Gastrocnemius medialis (tissue), 4 donors: ENCODE measurements around the gene TAX1BP1. TPM values are rescaled to one million over a fixed set of nuclear protein-coding genes. Genes with fewer than 3 reads are reported as not detected.

Experiments used
- ATAC-seq, 2 donors: fragments of 150-250 bp; one replicate each; pipeline ENCODE4 v1.9.1; 2016
- DNase-seq, 2 donors: peaks; one replicate each; pipeline ENCODE4 v3.0.0-alpha.2; 2019
- H3K27ac ChIP-seq, 4 donors: fragments of 200-600 bp; sonication (generic); 1 replicate in 1 of 4; 2 replicates in 3 of 4; pipeline ENCODE4 v1.5.1; 2016 to 2018; ENCODE audit warnings: mild to moderate bottlenecking in 2 of 4, moderate library complexity in 1 of 4
- H3K27me3 ChIP-seq, 3 donors: fragments of 200-600 bp; sonication (generic) in 2 of 3; 1 replicate in 1 of 3; 2 replicates in 2 of 3; pipeline versions ENCODE4 v1.5.1 to v1.6.0; 2016 to 2019; ENCODE audit warnings: mild to moderate bottlenecking in 1 of 3, moderate library complexity in 1 of 3
- H3K36me3 ChIP-seq, 2 donors: fragments of 200-600 bp; sonication (generic) in 1 of 2; one replicate each; pipeline ENCODE4 v1.5.1; 2017 to 2018
- H3K4me1 ChIP-seq, 2 donors: fragments of 200-600 bp; sonication (generic) in 1 of 2; one replicate each; pipeline ENCODE4 v1.5.1; 2016 to 2017; ENCODE audit warnings: mild to moderate bottlenecking in 2 of 2
- H3K4me3 ChIP-seq, 4 donors: fragments of 200-600 bp; sonication (generic) in 3 of 4; 1 replicate in 1 of 4; 2 replicates in 3 of 4; pipeline ENCODE4 v1.5.1; 2016 to 2019; ENCODE audit warnings: mild to moderate bottlenecking in 2 of 4
- H3K9me3 ChIP-seq, 3 donors: fragments of 200-600 bp; sonication (generic) in 2 of 3; 1 replicate in 1 of 3; 2 replicates in 2 of 3; pipeline ENCODE4 v1.5.1; 2016 to 2019
- POLR2A ChIP-seq, 2 donors: fragments of 450-650 bp; IDR thresholded peaks; one replicate each; pipeline ENCODE4 v1.6.1; 2017; ENCODE audit warnings: antibody characterized with exemption in 2 of 2, mild to moderate bottlenecking in 2 of 2, moderate library complexity in 2 of 2
- in situ Hi-C, 4 donors: fragments of 200-750 bp; cut with MboI; loops; one replicate each; pipeline versions ENCODE4 v1.15.0 to v1.8.0; 2017; ENCODE audit warnings: low sequenced_read_pairs in 4 of 4
- intact Hi-C: fragments of 100-400 bp; cut with DNase I; formaldehyde crosslinking; loops from one replicate; pipeline ENCODE4 v1.15.1; 2023; ENCODE audit warnings: low total_unique reads
- total RNA-seq, 4 donors: library from RNA; depleted of rRNA; stranded (reverse); fragments of >200 nt; gene quantifications; one replicate each; pipeline versions ENCODE4 v1.1.0 to v1.2.3, GENCODE V29; 2016
- TF ChIP-seq, protein P1 (sequence below), 5 experiments: fragments of 450-650 bp in 3 of 5; fragments of 200-600 bp in 2 of 5; sonication (generic) in 2 of 5; IDR thresholded peaks in 4 of 5; conservative IDR thresholded peaks in 1 of 5; 1 replicate in 4 of 5; 2 replicates in 1 of 5; pipeline ENCODE4 v1.5.1; 2016 to 2019; ENCODE audit warnings: antibody characterized with exemption in 5 of 5, mild to moderate bottlenecking in 3 of 5, moderate library complexity in 3 of 5

Gene TAX1BP1
- total RNA-seq, 4 donors from 2014 or later: 110 to 136 (median 113) TPM

DNA sequence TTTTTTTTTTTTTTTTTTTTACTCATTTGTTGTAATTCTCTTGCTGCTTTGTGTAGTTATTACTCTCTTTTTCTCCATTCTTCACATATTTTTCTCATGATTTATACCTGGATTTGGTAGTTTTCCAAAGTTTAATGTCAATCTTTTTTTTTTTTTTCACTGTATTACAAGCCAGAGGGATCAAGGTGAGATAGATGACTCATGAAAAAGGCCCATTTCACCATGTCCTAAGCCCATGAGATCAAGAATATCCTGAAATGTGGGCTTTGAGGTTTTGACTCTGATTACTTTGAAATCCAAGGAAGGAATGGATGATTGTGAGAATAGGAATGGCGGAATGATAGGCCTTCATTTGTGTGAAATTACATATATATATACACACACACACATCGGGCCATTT, 31.1 kb downstream of the TAX1BP1 start:
- H3K9me3 ChIP-seq: no peaks in the 10 kb centered on the region
- no peak overlapping the region for H3K27ac ChIP-seq
- DNase-seq (no peak), ATAC-seq (no peak)
- peaks cover 14 to 23% of the 10 kb centered on the region in 2 donors for H3K4me1 ChIP-seq
- in situ Hi-C loops: no loop called here
- intact Hi-C loops: no loop called here
- no peak overlapping the region for H3K4me3 ChIP-seq
- H3K27me3 ChIP-seq: no peaks in the 10 kb centered on the region
- TF ChIP-seq, protein P1, sequence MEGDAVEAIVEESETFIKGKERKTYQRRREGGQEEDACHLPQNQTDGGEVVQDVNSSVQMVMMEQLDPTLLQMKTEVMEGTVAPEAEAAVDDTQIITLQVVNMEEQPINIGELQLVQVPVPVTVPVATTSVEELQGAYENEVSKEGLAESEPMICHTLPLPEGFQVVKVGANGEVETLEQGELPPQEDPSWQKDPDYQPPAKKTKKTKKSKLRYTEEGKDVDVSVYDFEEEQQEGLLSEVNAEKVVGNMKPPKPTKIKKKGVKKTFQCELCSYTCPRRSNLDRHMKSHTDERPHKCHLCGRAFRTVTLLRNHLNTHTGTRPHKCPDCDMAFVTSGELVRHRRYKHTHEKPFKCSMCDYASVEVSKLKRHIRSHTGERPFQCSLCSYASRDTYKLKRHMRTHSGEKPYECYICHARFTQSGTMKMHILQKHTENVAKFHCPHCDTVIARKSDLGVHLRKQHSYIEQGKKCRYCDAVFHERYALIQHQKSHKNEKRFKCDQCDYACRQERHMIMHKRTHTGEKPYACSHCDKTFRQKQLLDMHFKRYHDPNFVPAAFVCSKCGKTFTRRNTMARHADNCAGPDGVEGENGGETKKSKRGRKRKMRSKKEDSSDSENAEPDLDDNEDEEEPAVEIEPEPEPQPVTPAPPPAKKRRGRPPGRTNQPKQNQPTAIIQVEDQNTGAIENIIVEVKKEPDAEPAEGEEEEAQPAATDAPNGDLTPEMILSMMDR (IDR thresholded peaks at IDR 0.05 in 4 of 5, conservative IDR thresholded peaks at IDR 0.05 in 1 of 5): no peak
- TF ChIP-seq POLR2A (IDR thresholded peaks at IDR 0.05): no peak
- peaks cover 0 to 4% of the 10 kb centered on the region in 2 donors for H3K36me3 ChIP-seq

DNA sequence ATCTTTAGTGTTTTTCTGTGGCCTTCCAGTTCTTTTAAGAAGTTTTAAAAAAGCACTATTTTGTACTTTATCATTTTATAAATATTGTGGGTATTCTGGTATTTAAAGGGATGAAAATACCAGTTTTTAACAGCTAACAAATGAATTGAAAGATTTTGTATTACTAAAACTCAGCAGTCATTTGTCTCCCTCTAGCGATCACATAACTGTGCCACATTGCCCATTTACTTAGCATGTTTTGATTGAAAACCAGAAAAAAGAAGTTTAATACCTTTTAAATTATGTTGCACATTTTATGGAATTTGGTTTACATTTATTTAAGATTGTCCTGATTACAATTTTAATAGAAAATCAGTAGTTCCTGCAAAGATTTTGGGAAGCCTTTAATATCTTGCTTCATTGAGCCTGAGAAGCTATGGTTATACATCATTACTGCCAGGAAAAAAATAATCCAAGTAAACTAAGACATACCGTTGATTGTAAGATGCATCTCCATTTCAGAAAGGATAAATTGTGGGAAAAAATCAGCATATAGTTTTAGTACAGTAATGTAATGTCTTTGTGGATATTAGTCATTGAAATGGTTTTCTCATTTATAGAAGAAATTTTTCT, 34.9 kb downstream of the TAX1BP1 start:
- in situ Hi-C loops (loop anchor here in 3 of 4 donors (25.0 kb wide), 2 partner anchors 237 to 563 kb away; partner anchors contain the start of gene HOXA13 (in 2 of the 3)), intact Hi-C loops (loop anchor here (5.0 kb wide), 1 partner anchor 578 kb away; no protein-coding TSS in a partner anchor)
- ATAC-seq (no peak), DNase-seq (no peak)
- TF ChIP-seq, protein P1 (IDR thresholded peaks at IDR 0.05 in 4 of 5, conservative IDR thresholded peaks at IDR 0.05 in 1 of 5): peak in 4 of 5 experiments; percentile 26 to 62 (median 44)
- no peak for TF ChIP-seq POLR2A (IDR thresholded peaks at IDR 0.05)
- Histone ChIP-seq H3K4me1 (peaks cover 10 to 29% of the 10 kb centered on the region in 2 donors), H3K27ac (no peak overlapping the region), H3K9me3 (no peaks in the 10 kb centered on the region), H3K4me3 (no peak overlapping the region), H3K27me3 (no peaks in the 10 kb centered on the region), H3K36me3 (peaks cover 0 to 1% of the 10 kb centered on the region in 2 donors)

DNA sequence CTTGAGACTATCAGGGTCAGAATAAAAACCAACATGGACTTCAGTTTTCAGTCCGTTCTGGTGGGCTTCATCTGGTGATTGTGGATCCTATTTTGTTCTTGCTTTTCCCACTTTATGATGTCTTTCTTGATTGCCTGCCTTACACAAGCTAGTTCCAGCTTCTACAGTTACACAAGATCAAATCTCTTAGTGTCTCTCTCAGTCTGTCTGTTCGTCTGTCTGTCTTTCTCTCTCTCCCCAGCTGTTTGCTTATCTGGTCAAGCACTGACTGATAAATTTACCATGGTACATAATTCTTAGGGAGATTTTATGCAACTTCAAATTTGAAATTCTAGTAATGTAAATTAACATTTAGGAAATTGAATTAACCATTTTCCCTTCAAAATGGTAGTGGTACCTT, 35.8 kb downstream of the TAX1BP1 start:
- TF ChIP-seq, protein P1 (IDR thresholded peaks at IDR 0.05 in 4 of 5, conservative IDR thresholded peaks at IDR 0.05 in 1 of 5): no peak
- no peak for TF ChIP-seq POLR2A (IDR thresholded peaks at IDR 0.05)
- ATAC-seq (peak in 1 of 2 donors; percentile 64), DNase-seq (no peak)
- Histone ChIP-seq H3K27me3 (no peaks in the 10 kb centered on the region), H3K9me3 (no peaks in the 10 kb centered on the region), H3K27ac (no peak overlapping the region), H3K4me1 (peaks cover 10 to 29% of the 10 kb centered on the region in 2 donors), H3K4me3 (no peak overlapping the region), H3K36me3 (no peaks in the 10 kb centered on the region)
- in situ Hi-C loops: loop anchor here in 3 of 4 donors (25.0 kb wide), 2 partner anchors 237 to 563 kb away; partner anchors contain the start of gene HOXA13 (in 2 of the 3)
- intact Hi-C loops: loop anchor here (5.0 kb wide), 1 partner anchor 578 kb away; no protein-coding TSS in a partner anchor

DNA sequence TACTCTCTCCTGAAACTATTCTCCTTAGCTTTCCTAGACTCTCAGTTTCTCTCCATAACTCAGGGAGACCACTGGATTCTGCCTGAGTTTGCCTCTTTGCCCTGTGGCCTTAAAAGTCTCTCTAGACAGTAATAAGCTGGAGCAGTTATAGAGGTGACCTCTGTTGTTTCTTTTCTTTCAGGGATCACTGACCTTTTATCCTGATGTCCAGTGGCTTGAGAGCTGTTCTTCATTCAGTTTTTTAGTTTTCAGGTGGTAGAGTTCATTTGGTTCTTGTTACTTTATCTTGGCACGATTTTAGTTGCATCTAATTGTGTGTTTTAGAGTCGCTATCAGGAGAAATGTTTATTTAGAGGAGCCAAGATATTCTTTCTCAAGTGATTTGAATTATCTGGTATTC, 37.7 kb downstream of the TAX1BP1 start:
- no peaks in the 10 kb centered on the region for H3K9me3 ChIP-seq
- no peaks in the 10 kb centered on the region for H3K27me3 ChIP-seq
- no peaks in the 10 kb centered on the region for H3K36me3 ChIP-seq
- ATAC-seq (no peak), DNase-seq (no peak)
- H3K4me1 ChIP-seq: peaks cover 10 to 29% of the 10 kb centered on the region in 2 donors
- H3K27ac ChIP-seq: no peak overlapping the region
- in situ Hi-C loops: loop anchor here in 3 of 4 donors (25.0 kb wide), 2 partner anchors 235 to 565 kb away; partner anchors contain the start of gene HOXA13 (in 2 of the 3)
- H3K4me3 ChIP-seq: no peak overlapping the region
- no peak for TF ChIP-seq POLR2A (IDR thresholded peaks at IDR 0.05)
- TF ChIP-seq, protein P1 (IDR thresholded peaks at IDR 0.05 in 4 of 5, conservative IDR thresholded peaks at IDR 0.05 in 1 of 5): no peak
- intact Hi-C loops: loop anchor here (5.0 kb wide), 1 partner anchor 580 kb away; no protein-coding TSS in a partner anchor
